Hepatocyte (in vitro differentiated cells): ENCODE results near the gene DCDC1. TPM values are rescaled to one million over a fixed set of nuclear protein-coding genes. Genes with fewer than 3 reads are reported as not detected.

Source experiments
- DNase-seq: peaks from one replicate; pipeline ENCODE4 v3.0.0-alpha.2; 2016; ENCODE audit warnings: low spot score
- H2AFZ ChIP-seq: fragments of 200-600 bp; sonication (generic); 2 replicates; pipeline ENCODE4 v1.6.0; 2016; ENCODE audit warnings: antibody characterized with exemption, mild to moderate bottlenecking
- H3K27ac ChIP-seq: fragments of 200-600 bp; sonication (generic); 2 replicates; pipeline ENCODE4 v1.5.1; 2016; ENCODE audit warnings: mild to moderate bottlenecking
- H3K27me3 ChIP-seq: fragments of 200-600 bp; sonication (generic); 2 replicates; pipeline ENCODE4 v1.6.1; 2016
- H3K36me3 ChIP-seq: fragments of 200-600 bp; sonication (generic); replicated peaks from 2 replicates; pipeline ENCODE4 v1.5.1; 2016; ENCODE audit warnings: low read depth; ENCODE audit not compliant: insufficient read depth
- H3K4me1 ChIP-seq: fragments of 200-600 bp; sonication (generic); 2 replicates; pipeline ENCODE4 v1.5.1; 2016; ENCODE audit warnings: mild to moderate bottlenecking, moderate library complexity; ENCODE audit not compliant: insufficient read depth
- H3K4me2 ChIP-seq: fragments of 200-600 bp; sonication (generic); 2 replicates; pipeline ENCODE4 v1.6.0; 2016
- H3K4me3 ChIP-seq: fragments of 200-600 bp; sonication (generic); 2 replicates; pipeline ENCODE4 v1.5.1; 2016; ENCODE audit warnings: mild to moderate bottlenecking
- H3K79me2 ChIP-seq: fragments of 200-600 bp; sonication (generic); 2 replicates; pipeline ENCODE4 v1.6.0; 2017; ENCODE audit warnings: mild to moderate bottlenecking
- H3K9me2 ChIP-seq: fragments of 200-600 bp; sonication (generic); replicated peaks from 2 replicates; pipeline ENCODE4 v1.6.0; 2017; ENCODE audit warnings: mild to moderate bottlenecking; ENCODE audit not compliant: insufficient read depth
- H3K9me3 ChIP-seq: fragments of 200-600 bp; sonication (generic); 2 replicates; pipeline ENCODE4 v1.5.1; 2016; ENCODE audit warnings: low read depth, mild to moderate bottlenecking
- H4K20me1 ChIP-seq: fragments of 200-600 bp; sonication (generic); 2 replicates; pipeline ENCODE4 v1.6.0; 2016; ENCODE audit warnings: mild to moderate bottlenecking; ENCODE audit not compliant: insufficient read depth, poor library complexity, severe bottlenecking
- EZH2 ChIP-seq: fragments of 200-600 bp; sonication (generic); IDR thresholded peaks from 2 replicates; pipeline ENCODE4 v1.6.1; 2016; ENCODE audit warnings: antibody characterized with exemption, mild to moderate bottlenecking, borderline replicate concordance
- EZH2phosphoT487 ChIP-seq: fragments of 200-600 bp; sonication (generic); IDR thresholded peaks from one replicate; pipeline ENCODE4 v1.6.1; 2018; ENCODE audit warnings: antibody characterized with exemption, mild to moderate bottlenecking, low read depth, moderate library complexity; ENCODE audit not compliant: unreplicated experiment, severe bottlenecking
- WGBS: methylation state at CpG from one replicate; pipeline ENCODE4 v1.1.6; 2016; ENCODE audit warnings: low lambda C conversion rate; ENCODE audit errors: missing lambda C conversion rate; 5-methylcytosine and 5-hydroxymethylcytosine counted together
- polyA plus RNA-seq: library from polyadenylated mRNA; unstranded; fragments of >200 nt; fragmentation: Nextera tagmentation; extraction: Ambion mirVana; gene quantifications from 2 replicates; pipeline ENCODE4 v1.2.1, GENCODE V29; 2016
- total RNA-seq: library from RNA; depleted of rRNA; stranded (reverse); fragments of >200 nt; gene quantifications from 2 replicates; pipeline ENCODE4 v1.2.3, GENCODE V29; 2014
- TF ChIP-seq, protein P1 (sequence below): fragments of 200-600 bp; sonication (generic); IDR thresholded peaks from 2 replicates; pipeline ENCODE4 v1.5.1; 2016; ENCODE audit warnings: antibody characterized with exemption, mild to moderate bottlenecking; ENCODE audit not compliant: poor library complexity

DCDC1 gene
- total RNA-seq (1.9 and 2.4 TPM in 2 replicates), polyA plus RNA-seq (0.63 and 1.3 TPM in 2 replicates)

- Histone ChIP-seq H3K27me3 (peaks cover 4% of the 10 kb centered on the region), H3K4me1 (peaks cover 7% of the 10 kb centered on the region), H3K9me3 (no peaks in the 10 kb centered on the region), H3K4me3 (peak within 1 kb of the TSS; percentile 92), H3K4me2 (peak within 1 kb of the TSS; percentile 95), H3K9me2 (no peaks in the 10 kb centered on the region), H4K20me1 (no peaks in the 10 kb centered on the region), H3K27ac (peak within 1 kb of the TSS; percentile 91), H3K36me3 (no peaks in the 10 kb centered on the region), H2AFZ (peak within 1 kb of the TSS; percentile 99), H3K79me2 (peaks cover 17% of the 10 kb centered on the region)
- 2% methylated on average over 53 of the region's 53 CpGs for WGBS
- DNase-seq: peak; percentile 96
- no peak for TF ChIP-seq EZH2phosphoT487
- no peak for TF ChIP-seq EZH2
- TF ChIP-seq, protein P1, sequence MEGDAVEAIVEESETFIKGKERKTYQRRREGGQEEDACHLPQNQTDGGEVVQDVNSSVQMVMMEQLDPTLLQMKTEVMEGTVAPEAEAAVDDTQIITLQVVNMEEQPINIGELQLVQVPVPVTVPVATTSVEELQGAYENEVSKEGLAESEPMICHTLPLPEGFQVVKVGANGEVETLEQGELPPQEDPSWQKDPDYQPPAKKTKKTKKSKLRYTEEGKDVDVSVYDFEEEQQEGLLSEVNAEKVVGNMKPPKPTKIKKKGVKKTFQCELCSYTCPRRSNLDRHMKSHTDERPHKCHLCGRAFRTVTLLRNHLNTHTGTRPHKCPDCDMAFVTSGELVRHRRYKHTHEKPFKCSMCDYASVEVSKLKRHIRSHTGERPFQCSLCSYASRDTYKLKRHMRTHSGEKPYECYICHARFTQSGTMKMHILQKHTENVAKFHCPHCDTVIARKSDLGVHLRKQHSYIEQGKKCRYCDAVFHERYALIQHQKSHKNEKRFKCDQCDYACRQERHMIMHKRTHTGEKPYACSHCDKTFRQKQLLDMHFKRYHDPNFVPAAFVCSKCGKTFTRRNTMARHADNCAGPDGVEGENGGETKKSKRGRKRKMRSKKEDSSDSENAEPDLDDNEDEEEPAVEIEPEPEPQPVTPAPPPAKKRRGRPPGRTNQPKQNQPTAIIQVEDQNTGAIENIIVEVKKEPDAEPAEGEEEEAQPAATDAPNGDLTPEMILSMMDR: no peak
Measured at GRCh38 chr11:31369348-31370329, at the start of gene DCDC1, which contains the start of gene DNAJC24. TSS of gene DCDC1 (minus strand) at chr11:31369739. CDS start at chr11:31328280, 41,459 bp downstream. TSS of gene DNAJC24 (plus strand) at chr11:31369860. CDS start at chr11:31370749, 889 bp downstream.

DNA sequence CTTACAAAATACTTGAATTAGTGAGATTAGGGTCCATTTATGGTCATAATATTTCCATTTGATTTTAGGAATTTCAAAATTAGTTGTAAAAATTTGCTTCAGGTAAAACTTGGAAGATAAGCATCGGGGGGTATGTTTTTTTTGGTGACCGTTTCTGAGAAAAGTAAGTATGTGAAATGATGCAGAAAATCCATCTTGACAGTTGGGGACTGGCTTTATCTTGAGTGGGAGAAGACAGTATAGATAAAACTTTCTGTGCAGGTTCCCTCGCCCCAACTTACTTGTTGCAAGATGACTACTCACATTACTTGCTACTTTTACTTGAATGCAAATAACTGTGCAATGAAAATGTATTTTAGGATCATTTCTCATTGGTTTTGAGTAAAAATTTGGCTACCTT, 49.6 kb upstream of the DCDC1 start:
- TF ChIP-seq EZH2 (no peak), EZH2phosphoT487 (no peak)
- TF ChIP-seq, protein P1: no peak
- H3K36me3 ChIP-seq: no peaks in the 10 kb centered on the region
- H2AFZ ChIP-seq: no peak overlapping the region
- peaks cover 3% of the 10 kb centered on the region for H3K9me2 ChIP-seq
- H3K9me3 ChIP-seq: no peaks in the 10 kb centered on the region
- peaks cover 2% of the 10 kb centered on the region for H4K20me1 ChIP-seq
- no peaks in the 10 kb centered on the region for H3K4me1 ChIP-seq
- no peaks in the 10 kb centered on the region for H3K79me2 ChIP-seq
- H3K4me3 ChIP-seq: no peak overlapping the region
- H3K27ac ChIP-seq: no peak overlapping the region
- 86% methylated on average over 3 of the region's 3 CpGs for WGBS
- no peaks in the 10 kb centered on the region for H3K27me3 ChIP-seq
- H3K4me2 ChIP-seq: no peak overlapping the region
- no peak for DNase-seq

DNA sequence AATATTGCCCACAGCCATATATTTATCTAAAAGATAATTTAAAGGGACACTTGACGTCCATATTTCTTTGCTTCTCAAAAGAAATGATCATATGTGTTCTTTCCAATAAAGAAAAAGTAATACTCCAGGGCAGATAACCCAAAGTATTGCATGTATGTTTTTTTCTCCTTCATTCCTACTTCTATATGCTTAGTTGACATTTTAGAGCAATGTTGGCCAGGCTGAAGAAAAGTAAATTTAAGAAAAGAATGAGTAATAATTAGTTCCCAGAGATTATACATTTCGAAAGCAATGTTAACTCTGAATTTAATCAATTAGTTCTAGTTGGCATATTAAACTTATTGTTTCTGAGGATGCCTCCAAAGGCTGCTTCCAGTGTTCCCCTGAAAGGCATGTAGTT, 48.3 kb upstream of the DCDC1 start:
- Histone ChIP-seq H2AFZ (no peak overlapping the region), H3K9me2 (peaks cover 3% of the 10 kb centered on the region), H3K4me3 (no peak overlapping the region), H4K20me1 (peaks cover 2% of the 10 kb centered on the region), H3K27ac (no peak overlapping the region), H3K4me1 (no peaks in the 10 kb centered on the region), H3K79me2 (no peaks in the 10 kb centered on the region), H3K4me2 (no peak overlapping the region), H3K9me3 (no peaks in the 10 kb centered on the region), H3K36me3 (no peaks in the 10 kb centered on the region), H3K27me3 (no peaks in the 10 kb centered on the region)
- no peak for DNase-seq
- 87% methylated on average over 2 of the region's 2 CpGs for WGBS
- no peak for TF ChIP-seq EZH2
- TF ChIP-seq, protein P1: no peak
- no peak for TF ChIP-seq EZH2phosphoT487
